SK-N-SH (cell line): Measurements from ENCODE around the gene CYTH4. TPM values are rescaled to one million over a fixed set of nuclear protein-coding genes. Genes with fewer than 3 reads are reported as not detected.

ENCODE experiments used
- CTCF ChIA-PET: fragments of 300-600, 350-600 bp; formaldehyde crosslinking; extraction: SDS; loops from one replicate; lab custom pipeline; 2021; lab: Yijun Ruan, JAX
- POLR2A ChIA-PET: fragments of 350-600 bp; sonication (Branson Sonifier 250); formaldehyde crosslinking; extraction: SDS; loops from one replicate; lab custom pipeline; 2020; ENCODE audit warnings: antibody characterized with exemption, inconsistent platforms; lab: Yijun Ruan, JAX
- DNase-seq: peaks from one replicate; pipeline ENCODE4 v3.0.0; 2012
- H2AFZ ChIP-seq: fragments of 200-600 bp; sonication (generic); 2 replicates; pipeline ENCODE4 v1.8.1; 2016; ENCODE audit warnings: antibody characterized with exemption, mild to moderate bottlenecking, low read depth
- H3F3A ChIP-seq: fragments of 200-600 bp; sonication (generic); replicated peaks from 2 replicates; pipeline ENCODE3; 2016; ENCODE audit warnings: antibody characterized with exemption, mild to moderate bottlenecking; ENCODE audit not compliant: insufficient read depth
- H3K27ac ChIP-seq, 2 experiments: fragments of 200-500 bp in 1 of 2; fragments of 200-600 bp in 1 of 2; sonication (Bioruptor generic) in 1 of 2; sonication (generic), shearing (Covaris generic) in 1 of 2; 2 replicates each; pipeline versions ENCODE4 v1.5.1 to v1.6.1; 2014 to 2016; ENCODE audit warnings: low read depth in 2 of 2, inconsistent platforms in 1 of 2, low read length in 1 of 2, mild to moderate bottlenecking in 1 of 2, mixed read lengths in 1 of 2
- H3K27me3 ChIP-seq: fragments of 200-600 bp; sonication (generic), shearing (Covaris generic); 2 replicates; pipeline ENCODE4 v1.6.1; 2016; ENCODE audit warnings: mixed run types; ENCODE audit not compliant: insufficient read depth
- H3K36me3 ChIP-seq, 2 experiments: fragments of 200-500 bp in 1 of 2; fragments of 200-600 bp in 1 of 2; sonication (Bioruptor generic) in 1 of 2; sonication (generic) in 1 of 2; replicated peaks in 1 of 2; 2 replicates each; pipeline versions ENCODE3 to v1.5.1; 2014 to 2016; ENCODE audit warnings: low read length in 1 of 2, mild to moderate bottlenecking in 1 of 2; ENCODE audit not compliant: insufficient read depth in 2 of 2, control insufficient read depth in 1 of 2
- H3K4me1 ChIP-seq, 2 experiments: fragments of 200-500 bp in 1 of 2; fragments of 200-600 bp in 1 of 2; sonication (Bioruptor generic) in 1 of 2; sonication (generic), shearing (Covaris generic) in 1 of 2; 2 replicates each; pipeline versions ENCODE4 v1.5.1 to v1.6.1; 2014 to 2016; ENCODE audit warnings: low read depth in 1 of 2, low read length in 1 of 2, mixed run types in 1 of 2; ENCODE audit not compliant: insufficient read depth in 2 of 2, control insufficient read depth in 1 of 2
- H3K4me2 ChIP-seq: fragments of 200-600 bp; sonication (generic), shearing (Covaris generic); 2 replicates; pipeline ENCODE4 v1.6.1; 2017; ENCODE audit warnings: mixed run types
- H3K4me3 ChIP-seq, 2 experiments: fragments of 200-500 bp in 1 of 2; fragments of 200-600 bp in 1 of 2; sonication (Bioruptor generic) in 1 of 2; sonication (generic), shearing (Covaris generic) in 1 of 2; 2 replicates each; pipeline versions ENCODE4 v1.5.1 to v1.8.1; 2014 to 2016; ENCODE audit warnings: low read depth in 2 of 2, inconsistent platforms in 1 of 2, low read length in 1 of 2, mild to moderate bottlenecking in 1 of 2, mixed read lengths in 1 of 2, moderate library complexity in 1 of 2
- H3K79me2 ChIP-seq: fragments of 200-600 bp; sonication (generic); 2 replicates; pipeline ENCODE4 v1.8.1; 2017; ENCODE audit warnings: mild to moderate bottlenecking; ENCODE audit not compliant: insufficient read depth
- H3K9ac ChIP-seq: fragments of 200-600 bp; sonication (generic); 2 replicates; pipeline ENCODE4 v1.6.1; 2017; ENCODE audit warnings: mixed run types
- H3K9me2 ChIP-seq: fragments of 200-600 bp; sonication (generic); 2 replicates; pipeline ENCODE4 v1.6.1; 2017; ENCODE audit warnings: mixed run types
- H3K9me3 ChIP-seq: fragments of 200-600 bp; sonication (generic); 2 replicates; pipeline ENCODE4 v1.6.1; 2017; ENCODE audit warnings: mixed run types, mild to moderate bottlenecking, moderate library complexity
- H4K20me1 ChIP-seq: fragments of 200-600 bp; sonication (generic); 2 replicates; pipeline ENCODE4 v1.6.1; 2017; ENCODE audit warnings: mild to moderate bottlenecking, mixed run types; ENCODE audit not compliant: insufficient read depth
- CTCF ChIP-seq: fragments of 200-600 bp; sonication (generic); IDR thresholded peaks from 2 replicates; pipeline ENCODE4 v1.6.1; 2017; ENCODE audit warnings: antibody characterized with exemption, mild to moderate bottlenecking, moderate library complexity
- EZH2phosphoT487 ChIP-seq: fragments of 200-600 bp; sonication (generic); IDR thresholded peaks from 2 replicates; pipeline ENCODE4 v1.6.1; 2017; ENCODE audit warnings: low read depth, mixed run types, mild to moderate bottlenecking, antibody characterized with exemption, moderate library complexity, borderline replicate concordance
- GABPA ChIP-seq: IDR thresholded peaks from 2 replicates; pipeline ENCODE4 v1.4.0; 2012; ENCODE audit warnings: low read depth, mild to moderate bottlenecking
- IRF3 ChIP-seq: fragments of 150-350 bp; IDR thresholded peaks from 2 replicates; pipeline ENCODE4 v1.6.1; 2016; ENCODE audit warnings: mild to moderate bottlenecking, low read depth, low read length
- NFIC ChIP-seq: IDR thresholded peaks from 2 replicates; pipeline ENCODE4 v1.4.0; 2012; ENCODE audit warnings: borderline replicate concordance
- PBX3 ChIP-seq: IDR thresholded peaks from 2 replicates; pipeline ENCODE4; 2012
- REST ChIP-seq: IDR thresholded peaks from 2 replicates; pipeline ENCODE4 v1.6.1; 2012; ENCODE audit warnings: mild to moderate bottlenecking, low read depth, low read length, moderate library complexity
- RFX5 ChIP-seq: IDR thresholded peaks from 2 replicates; pipeline ENCODE4 v1.6.1; 2012; ENCODE audit warnings: mild to moderate bottlenecking, improper control_type of control experiment, low read length
- TCF12 ChIP-seq: IDR thresholded peaks from 2 replicates; pipeline ENCODE4 v1.4.0; 2012
- TEAD4 ChIP-seq: IDR thresholded peaks from 2 replicates; pipeline ENCODE4 v1.4.0; 2012; ENCODE audit warnings: mild to moderate bottlenecking, borderline replicate concordance; ENCODE audit not compliant: insufficient read depth
- ZBTB33 ChIP-seq: IDR thresholded peaks from 2 replicates; pipeline ENCODE4 v1.4.0; 2012; ENCODE audit warnings: low read depth, borderline replicate concordance
- WGBS: methylation state at CpG from one replicate; pipeline ENCODE4 v1.1.6; 2017; ENCODE audit warnings: low lambda C conversion rate; 5-methylcytosine and 5-hydroxymethylcytosine counted together
- polyA plus RNA-seq, 3 experiments: library from polyadenylated mRNA; depleted of rRNA; stranded (reverse); fragments of >200 nt; gene quantifications; 2 replicates each; pipeline ENCODE4 v1.2.3, GENCODE V29; 2012

CYTH4 gene
- polyA plus RNA-seq, 1 of the 3 experiments (the other 2 are of a cell fraction): 0.07 TPM

- TF ChIP-seq PBX3: no peak
- no peak for TF ChIP-seq TCF12
- no peak for TF ChIP-seq ZBTB33
- no peak for TF ChIP-seq RFX5
Measured at GRCh38 chr22:37284805-37285355, 2.6 kb downstream of the CYTH4 start (continued).

GRCh38 chr22:37285937-37286336 is 3.6 kb downstream of the CYTH4 start:
- Histone ChIP-seq H3K79me2 (no peaks in the 10 kb centered on the region), H3K27me3 (no peaks in the 10 kb centered on the region), H3K4me2 (no peak overlapping the region), H3K4me3 (no peak overlapping the region), H3K36me3 (no peaks in the 10 kb centered on the region), H3F3A (no peaks in the 10 kb centered on the region), H3K9ac (no peak overlapping the region), H3K27ac (no peak overlapping the region), H3K9me2 (no peaks in the 10 kb centered on the region), H4K20me1 (no peaks in the 10 kb centered on the region), H2AFZ (no peak overlapping the region), H3K4me1 (no peaks in the 10 kb centered on the region), H3K9me3 (no peaks in the 10 kb centered on the region)
- no peak for TF ChIP-seq EZH2phosphoT487
- TF ChIP-seq NFIC: no peak
- no peak for TF ChIP-seq TEAD4
- ChIA-PET CTCF (interaction anchor here (1.8 to 7.4 kb wide), 2 partner anchors 19 to 26 kb away, joined by 6 to 49 read pairs; no protein-coding TSS in a partner anchor), POLR2A (no interaction called here)
- DNase-seq: no peak
- WGBS: 54% methylated on average over 9 of the region's 10 CpGs

- TF ChIP-seq IRF3 (no peak), REST (no peak), GABPA (no peak), CTCF (peak; percentile 8; the same call in 1 of the 2 replicates)
- Histone ChIP-seq H3K9ac (no peak overlapping the region), H3K27ac (no peak overlapping the region), H4K20me1 (no peaks in the 10 kb centered on the region), H3K9me3 (no peaks in the 10 kb centered on the region), H3K9me2 (no peaks in the 10 kb centered on the region), H3K4me3 (no peak overlapping the region), H3K36me3 (no peaks in the 10 kb centered on the region), H3K79me2 (no peaks in the 10 kb centered on the region), H3F3A (no peaks in the 10 kb centered on the region), H3K4me2 (no peak overlapping the region), H2AFZ (no peak overlapping the region), H3K27me3 (no peaks in the 10 kb centered on the region), H3K4me1 (no peaks in the 10 kb centered on the region)
- ChIA-PET POLR2A (no interaction called here), CTCF (interaction anchor here (0.6 to 1.8 kb wide), 2 partner anchors 20 to 64 kb away, joined by 5 to 6 read pairs; no protein-coding TSS in a partner anchor)
- DNase-seq: no peak
- 58% methylated on average over 9 of the region's 10 CpGs for WGBS
Measured at GRCh38 chr22:37287550-37287951, 5.2 kb downstream of the CYTH4 start.
